HG02973 (cell line): ENCODE results near the gene TCF7L1.
"Not testable (repeated sequence)": the region's sequence is repeated elsewhere in the genome, so short reads cannot be mapped to it uniquely, and the experiment has no call there.

Source experiments
- ATAC-seq: cut with Tn5 transposase; IDR thresholded peaks from one replicate; pipeline ENCODE4 v1.9.1; 2021; ENCODE audit warnings: moderate library complexity; ENCODE audit not compliant: unreplicated experiment

The TCF7L1 gene

GRCh38 chr2:85312404-85312803, 179.2 kb downstream of the TCF7L1 start:
- no peak for ATAC-seq

- no peak for ATAC-seq
These were observed 181.7 kb downstream of the TCF7L1 start for GRCh38 chr2:85314884-85315242.

- not testable (repeated sequence) for ATAC-seq
These were observed 182.7 kb downstream of the TCF7L1 start for GRCh38 chr2:85315921-85316320.

GRCh38 chr2:85318222-85319074, 185.3 kb downstream of the TCF7L1 start:
- no peak for ATAC-seq

- no peak for ATAC-seq
These were observed 186.6 kb downstream of the TCF7L1 start for GRCh38 chr2:85319796-85320195.

GRCh38 chr2:85323351-85323987, 190.3 kb downstream of the TCF7L1 start:
- no peak for ATAC-seq

GRCh38 chr2:85323988-85324367, 190.8 kb downstream of the TCF7L1 start:
- not testable (repeated sequence) for ATAC-seq

- no peak for ATAC-seq
These were observed 191.7 kb downstream of the TCF7L1 start for GRCh38 chr2:85324639-85325465.

GRCh38 chr2:85325466-85325811, 192.2 kb downstream of the TCF7L1 start:
- no peak for ATAC-seq

- peak; percentile 34 for ATAC-seq
These were observed 193.4 kb downstream of the TCF7L1 start for GRCh38 chr2:85326406-85327159.

GRCh38 chr2:85327160-85327821, 194.1 kb downstream of the TCF7L1 start:
- ATAC-seq, result no peak

- ATAC-seq, result peak; percentile 83
These were observed 194.8 kb downstream of the TCF7L1 start, which contains the start of gene TGOLN2 for GRCh38 chr2:85327822-85328617. Gene TGOLN2, minus strand, starts transcription at chr2:85327989. Its CDS starts 27 bp downstream, at chr2:85327962.

GRCh38 chr2:85329181-85329651, 196.0 kb downstream of the TCF7L1 start:
- ATAC-seq, result no peak

GRCh38 chr2:85329701-85330100, 196.5 kb downstream of the TCF7L1 start:
- not testable (repeated sequence) for ATAC-seq

GRCh38 chr2:85330839-85331636, 197.8 kb downstream of the TCF7L1 start:
- no peak for ATAC-seq

- not testable (repeated sequence) for ATAC-seq
These were observed 200.7 kb downstream of the TCF7L1 start for GRCh38 chr2:85333877-85334276.

- ATAC-seq, result no peak
These were observed 201.7 kb downstream of the TCF7L1 start for GRCh38 chr2:85334928-85335327.
